ENCODE data around the gene NET1.
"Not testable (repeated sequence)": the region's sequence is repeated elsewhere in the genome, so short reads cannot be mapped to it uniquely, and the experiment has no call there.

Gene NET1

GRCh38 chr10:5399332-5399731, 13.0 kb upstream of the NET1 start:
- no peak for DNase-seq (ENCODE audit: low read depth in 2 of 2, low spot score in 1 of 2)

DNA sequence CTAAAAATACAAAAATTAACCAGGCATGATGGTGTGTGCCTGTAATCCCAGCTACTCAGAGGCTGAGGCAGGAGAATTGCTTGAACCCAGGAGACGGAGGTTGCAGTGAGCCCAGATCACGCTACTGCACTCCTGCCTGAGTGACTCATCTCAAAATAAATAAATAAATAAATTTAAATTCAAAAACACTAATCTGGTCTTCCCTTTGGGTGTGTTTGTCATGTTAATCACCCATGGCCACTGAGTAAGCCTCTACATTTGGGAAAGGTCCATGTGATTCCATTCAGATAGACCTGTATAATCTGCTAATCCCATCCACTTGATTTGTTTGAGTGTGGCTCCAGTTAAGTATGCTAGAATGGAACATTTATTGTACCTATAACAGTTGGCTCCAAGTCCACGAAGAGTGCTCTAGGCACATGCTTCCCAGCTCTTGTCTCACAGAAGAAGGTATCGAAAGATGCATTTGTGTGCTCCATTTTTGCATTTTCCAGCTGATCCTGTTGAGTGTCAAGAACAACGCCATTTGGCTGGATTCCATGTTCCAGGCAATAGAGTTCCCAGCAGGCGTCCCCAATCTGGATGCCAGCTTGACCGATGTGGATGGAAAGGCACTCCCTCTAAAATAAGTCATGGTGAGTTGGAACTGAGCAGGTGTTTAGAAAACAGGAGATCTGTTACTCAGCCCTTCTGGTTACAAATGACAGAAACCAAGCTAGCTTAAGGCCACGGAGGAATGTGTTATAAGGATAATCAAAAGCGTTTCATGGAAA, 11.7 kb upstream of the NET1 start:
- no peak for DNase-seq (ENCODE audit: low read depth in 2 of 2, low spot score in 1 of 2)

DNA sequence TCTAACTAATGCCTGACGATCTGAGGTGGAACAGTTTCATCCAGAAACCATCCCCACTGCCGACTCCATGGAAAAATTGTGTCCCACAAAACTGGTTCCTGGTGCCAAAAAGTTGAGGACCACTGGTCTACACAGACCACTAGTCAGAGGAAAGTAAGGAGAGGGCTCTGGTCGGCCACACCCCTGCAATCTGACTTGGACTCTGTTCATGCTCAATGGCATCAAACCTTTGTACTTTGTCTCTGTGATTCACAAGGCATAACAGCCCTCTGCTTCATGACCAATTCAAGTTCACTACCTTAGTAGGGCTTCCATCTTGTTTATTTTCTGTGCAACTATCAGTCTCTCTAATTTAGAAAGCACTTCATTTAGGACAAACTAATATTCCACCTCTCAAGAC, 9.6 kb upstream of the NET1 start:
- no peak for DNase-seq (ENCODE audit: low read depth in 2 of 2, low spot score in 1 of 2)

GRCh38 chr10:5404208-5405041, 7.9 kb upstream of the NET1 start, which contains the start of gene TUBAL3:
TUBAL3 (minus strand) TSS chr10:5404828; CDS start chr10:5404792, 36 bp downstream.
- no peak for DNase-seq (ENCODE audit: low read depth in 2 of 2, low spot score in 1 of 2)

DNA sequence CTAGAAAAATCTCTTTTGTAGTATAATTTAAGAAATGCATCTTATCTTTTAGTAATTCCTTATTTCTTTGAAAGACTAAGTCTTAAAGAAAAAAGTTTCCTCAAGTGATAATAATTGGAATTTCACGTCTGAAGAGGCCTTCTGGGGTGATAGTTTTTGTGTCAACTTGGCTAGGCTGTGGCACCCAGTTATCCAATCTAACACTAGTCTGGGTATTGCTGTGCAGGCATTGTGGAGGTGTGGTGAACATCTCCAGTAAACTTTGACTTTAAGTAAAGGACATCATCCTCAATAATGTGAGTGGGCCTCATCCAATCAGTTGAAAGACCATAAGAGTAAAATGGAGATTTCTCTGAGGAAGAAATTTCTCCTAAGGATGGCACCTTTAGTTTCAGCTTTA, 5.4 kb upstream of the NET1 start:
- DNase-seq (ENCODE audit: low read depth in 2 of 2, low spot score in 1 of 2) = no peak

DNA sequence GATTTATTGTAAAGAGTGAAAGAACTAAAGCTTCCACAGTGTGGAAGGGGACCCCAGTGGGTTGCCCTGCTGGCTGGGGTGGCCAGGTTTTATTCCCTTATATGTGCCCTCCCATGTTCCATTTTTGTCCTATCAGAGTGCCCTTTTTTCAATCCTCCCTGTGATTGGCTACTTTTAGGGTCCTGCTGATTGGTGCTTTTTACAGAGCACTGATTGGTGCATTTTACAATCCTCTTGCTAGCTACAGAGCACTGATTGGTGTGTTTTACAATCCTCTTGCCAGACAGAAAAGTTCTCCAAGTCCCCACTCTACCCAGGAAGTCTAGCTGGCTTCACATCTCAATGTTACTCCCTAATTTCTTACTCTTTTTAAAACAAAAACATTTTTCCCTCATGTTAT, 1.6 kb upstream of the NET1 start:
- not testable (repeated sequence) for DNase-seq (ENCODE audit: low read depth in 2 of 2, low spot score in 1 of 2)

GRCh38 chr10:5411941-5412276, 448 bp upstream of the NET1 start:
- DNase-seq (ENCODE audit: low read depth in 2 of 2, low spot score in 1 of 2) = no peak

DNA sequence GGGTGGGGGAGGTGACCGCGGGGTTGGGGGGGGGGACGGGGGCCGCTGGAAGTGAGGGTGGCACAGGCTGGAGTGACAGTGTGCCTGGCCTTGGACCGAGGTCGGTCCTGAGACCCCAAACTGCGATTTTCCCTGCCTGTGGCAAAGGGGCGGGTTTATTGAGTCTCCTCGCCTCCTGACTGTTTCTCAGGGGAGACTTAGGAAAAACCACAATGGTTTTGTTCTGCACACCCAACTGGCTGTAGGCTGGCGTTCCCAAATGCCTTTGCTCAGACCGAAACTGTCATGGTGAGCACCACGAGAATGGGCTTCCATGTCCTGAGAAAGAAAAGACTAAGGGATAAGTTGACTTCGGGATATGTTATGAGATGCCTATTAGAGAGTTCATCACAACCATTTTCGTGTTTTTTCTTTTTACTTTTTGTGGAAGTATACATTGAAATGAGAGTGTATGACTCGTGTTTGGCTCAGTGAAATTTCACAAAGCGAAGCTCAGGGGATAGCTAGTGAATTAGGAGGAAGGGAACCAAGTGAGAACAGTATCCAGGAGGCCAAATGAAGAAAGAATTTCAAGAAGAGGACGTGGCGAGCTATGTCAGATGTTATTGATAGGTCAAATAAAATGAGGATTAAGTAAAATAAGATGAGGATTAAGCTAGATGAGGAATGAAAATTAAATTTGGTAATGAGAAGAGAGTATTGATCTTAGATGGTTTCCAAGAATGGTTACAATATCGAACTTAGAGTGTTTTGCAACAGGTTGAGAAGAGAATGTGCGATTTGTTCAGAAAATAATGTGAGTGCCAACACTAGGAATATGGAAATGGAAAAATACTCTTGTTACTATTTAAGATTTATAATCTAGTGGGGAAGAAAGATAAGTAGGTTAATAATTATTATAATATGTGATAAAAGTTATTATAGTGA, 918 bp downstream of the NET1 start:
- no peak for DNase-seq (ENCODE audit: low read depth in 2 of 2, low spot score in 1 of 2)

- no peak for DNase-seq (ENCODE audit: low read depth in 2 of 2, low spot score in 1 of 2)
These were observed 4.6 kb downstream of the NET1 start for GRCh38 chr10:5416981-5417380.

GRCh38 chr10:5418584-5418983, 6.2 kb downstream of the NET1 start:
- DNase-seq (ENCODE audit: low read depth in 2 of 2, low spot score in 1 of 2) = no peak

- no peak for DNase-seq (ENCODE audit: low read depth in 2 of 2, low spot score in 1 of 2)
These were observed 7.2 kb downstream of the NET1 start for GRCh38 chr10:5419466-5420094.

GRCh38 chr10:5423771-5424170, 11.4 kb downstream of the NET1 start:
- DNase-seq (ENCODE audit: low read depth in 2 of 2, low spot score in 1 of 2) = no peak

GRCh38 chr10:5424751-5425150, 12.4 kb downstream of the NET1 start:
- no peak for DNase-seq (ENCODE audit: low read depth in 2 of 2, low spot score in 1 of 2)

DNA sequence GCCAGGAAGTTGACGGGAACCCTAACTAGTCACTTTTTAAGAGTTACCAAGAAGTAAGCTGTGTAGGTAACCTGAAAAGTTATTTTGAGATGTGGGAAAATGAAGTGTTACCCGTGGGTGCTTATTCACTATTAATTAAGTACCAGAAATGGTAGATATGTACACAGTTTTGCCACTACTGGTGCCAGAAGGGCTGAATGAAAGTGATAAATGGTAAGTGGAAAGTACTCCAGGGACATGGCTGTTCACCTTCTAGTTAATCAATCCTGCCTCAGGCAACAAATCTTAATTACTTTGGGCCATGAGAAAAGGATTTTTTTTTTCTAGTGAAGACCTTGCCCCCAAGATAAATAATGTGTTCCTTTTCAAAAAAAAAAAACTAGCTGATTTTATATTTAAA, 15.8 kb downstream of the NET1 start:
- DNase-seq (ENCODE audit: low read depth in 2 of 2, low spot score in 1 of 2) = no peak

GRCh38 chr10:5433182-5433581, 20.8 kb downstream of the NET1 start:
- no peak for DNase-seq (ENCODE audit: low read depth in 2 of 2, low spot score in 1 of 2)

DNA sequence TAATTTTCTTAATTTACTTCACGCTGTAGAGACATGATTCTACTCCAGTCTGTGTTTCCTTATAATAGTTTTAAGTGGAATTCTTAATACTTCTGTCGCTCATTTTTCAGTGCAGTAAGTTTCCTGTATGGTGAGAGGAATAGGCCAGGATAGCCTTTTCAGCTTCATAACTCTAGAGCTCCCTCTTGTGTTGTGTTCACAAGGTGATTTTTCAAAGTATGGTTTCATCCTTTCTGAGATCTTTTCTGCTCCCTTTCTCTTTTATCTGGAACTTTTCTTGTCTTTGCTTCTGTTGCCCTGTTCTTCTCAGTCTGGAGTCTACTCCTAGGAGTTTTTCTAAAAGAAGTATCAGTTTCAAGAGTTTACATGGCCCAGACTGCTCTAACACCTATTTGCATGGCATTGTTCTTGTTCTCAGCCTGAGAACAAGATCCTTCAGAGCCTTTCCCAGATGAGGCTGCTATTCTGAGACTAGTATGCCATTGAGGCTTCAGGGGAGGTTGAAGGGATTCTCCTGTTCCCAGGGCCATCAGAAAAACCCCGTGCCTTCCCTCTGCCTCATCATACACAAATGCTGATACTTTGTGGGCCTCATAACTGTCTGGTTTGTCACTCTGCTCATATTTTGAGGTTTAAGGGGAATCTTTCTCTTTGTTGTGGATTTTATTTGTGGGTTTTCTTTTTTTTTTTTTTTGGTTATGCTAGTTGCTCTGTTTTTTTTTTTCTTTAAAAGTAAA, 21.8 kb downstream of the NET1 start:
- no peak for DNase-seq (ENCODE audit: low read depth in 2 of 2, low spot score in 1 of 2)

- DNase-seq (ENCODE audit: low read depth in 2 of 2, low spot score in 1 of 2) = no peak
These were observed 23.0 kb downstream of the NET1 start for GRCh38 chr10:5435328-5435727.

GRCh38 chr10:5440206-5440605, 27.8 kb downstream of the NET1 start:
- no peak for DNase-seq (ENCODE audit: low read depth in 2 of 2, low spot score in 1 of 2)

DNA sequence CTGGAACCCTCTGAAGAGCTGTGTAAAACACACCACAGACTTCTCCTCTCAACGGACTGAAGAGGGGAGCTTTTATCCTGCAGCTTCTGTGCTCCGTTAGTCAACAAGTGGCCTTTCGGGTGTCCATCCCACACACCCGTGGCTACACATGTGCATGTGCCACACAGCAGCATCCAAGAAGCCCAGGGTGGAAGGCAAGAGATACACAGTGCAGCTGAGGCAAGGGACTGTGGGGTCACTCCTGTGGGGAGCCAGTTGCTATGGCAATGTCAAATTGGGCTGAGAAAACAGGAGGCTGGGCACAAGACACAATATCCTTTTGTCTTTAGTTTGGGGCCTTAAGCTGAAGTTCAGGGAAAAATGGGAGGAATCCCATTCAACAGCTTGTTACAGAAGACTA, 28.7 kb downstream of the NET1 start:
- DNase-seq (ENCODE audit: low read depth in 2 of 2, low spot score in 1 of 2) = no peak
